ENCODE data around the gene CYTH2.

Gene CYTH2

GRCh38 chr19:48529156-48529555 is 60.0 kb downstream of the CYTH2 start:
- Mint-ChIP-seq H3K36me3 (ENCODE audit: insufficient read depth) (no peaks in the 10 kb centered on the region), H3K27ac (no peak overlapping the region), H3K4me3 (no peak overlapping the region), H3K9me3 (peaks cover 0 to 2% of the 10 kb centered on the region in 2 donors), H3K27me3 (peaks cover 0 to 24% of the 10 kb centered on the region in 2 donors), H3K4me1 (ENCODE audit: low read depth in 2 of 2) (no peaks in the 10 kb centered on the region)
- no peak for DNase-seq
- no peak for ATAC-seq (replicated peaks)

GRCh38 chr19:48530066-48530720 is 61.0 kb downstream of the CYTH2 start:
- Mint-ChIP-seq H3K27me3 (peaks cover 0 to 19% of the 10 kb centered on the region in 2 donors), H3K4me1 (ENCODE audit: low read depth in 2 of 2) (no peaks in the 10 kb centered on the region), H3K27ac (no peak overlapping the region), H3K9me3 (no peaks in the 10 kb centered on the region), H3K4me3 (no peak overlapping the region), H3K36me3 (ENCODE audit: insufficient read depth) (no peaks in the 10 kb centered on the region)
- no peak for ATAC-seq (replicated peaks)
- DNase-seq: no peak

DNA sequence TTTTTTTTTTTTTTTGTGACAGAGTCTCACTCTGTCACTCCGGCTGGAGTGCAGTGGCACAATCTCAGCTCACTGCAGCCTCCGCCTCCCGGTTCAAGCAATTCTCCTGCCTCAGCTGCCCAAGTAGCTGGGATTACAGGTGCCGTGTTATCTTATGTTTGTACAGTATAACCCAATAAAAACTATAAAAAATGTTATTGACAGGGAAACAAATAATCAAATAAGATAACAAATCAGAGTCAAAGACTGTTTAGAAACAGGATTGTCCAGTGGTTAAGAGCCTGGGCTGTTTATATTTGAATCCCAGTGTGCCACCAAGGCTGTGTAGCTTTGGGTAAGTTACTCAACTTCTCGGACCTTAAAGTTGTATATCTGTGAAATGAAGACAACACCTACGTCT is 61.6 kb downstream of the CYTH2 start:
- ATAC-seq (replicated peaks): no peak
- no peak overlapping the region for H3K27ac Mint-ChIP-seq
- no peak overlapping the region for H3K4me3 Mint-ChIP-seq
- H3K27me3 Mint-ChIP-seq: peaks cover 0 to 19% of the 10 kb centered on the region in 2 donors
- no peaks in the 10 kb centered on the region for H3K36me3 Mint-ChIP-seq (ENCODE audit: insufficient read depth)
- no peak for DNase-seq
- no peaks in the 10 kb centered on the region for H3K9me3 Mint-ChIP-seq
- H3K4me1 Mint-ChIP-seq (ENCODE audit: low read depth in 2 of 2): no peaks in the 10 kb centered on the region

All from effector memory CD8-positive, alpha-beta T cell (primary cell).